Measurements from ENCODE around the gene BID.
"Not testable (repeated sequence)": the region's sequence is repeated elsewhere in the genome, so short reads cannot be mapped to it uniquely, and the experiment has no call there.

BID gene

DNA sequence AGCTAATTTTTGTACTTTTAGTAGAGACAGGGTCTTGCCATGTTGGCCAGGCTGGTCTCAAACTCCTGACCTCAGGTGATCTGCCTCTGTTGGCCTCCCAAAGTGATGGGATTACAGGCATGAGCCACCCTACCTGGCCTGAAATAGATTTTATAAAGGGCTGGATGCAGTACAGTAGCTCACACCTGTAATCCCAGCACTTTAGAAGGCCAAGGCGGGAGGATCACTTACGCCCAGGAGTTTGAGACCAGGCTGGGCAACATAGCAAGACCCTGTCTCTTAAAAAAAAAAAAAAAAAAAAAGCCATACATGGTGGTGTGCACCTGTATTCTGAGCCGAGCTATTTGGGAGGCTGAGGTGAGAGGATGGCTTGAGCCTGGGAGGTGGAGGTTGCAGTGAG lies 76.0 kb downstream of the BID start:
- not testable (repeated sequence) for DNase-seq

- DNase-seq = not testable (repeated sequence)
Measured at GRCh38 chr22:17697196-17697595, 77.1 kb downstream of the BID start.

DNA sequence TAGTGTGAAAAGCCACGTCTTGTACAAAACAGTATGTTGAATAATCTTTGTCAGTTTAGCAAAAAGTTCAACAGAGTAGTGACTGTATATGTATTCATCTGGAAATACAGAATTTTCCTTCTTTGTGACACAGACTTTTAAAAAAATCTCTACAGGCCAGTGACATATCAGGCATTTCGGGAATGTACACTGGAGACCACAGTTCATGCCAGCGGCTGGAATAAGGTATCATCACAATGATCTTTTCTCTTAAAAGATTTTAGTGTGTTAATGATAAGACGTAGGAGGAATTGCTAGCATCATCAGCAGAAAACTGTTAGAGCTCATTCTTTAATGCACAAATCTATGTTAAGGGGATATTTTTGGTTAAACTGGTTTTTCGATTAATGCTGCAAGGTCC lies 78.3 kb downstream of the BID start:
- DNase-seq = no peak

- DNase-seq = no peak
Measured at GRCh38 chr22:17694752-17695151, 79.5 kb downstream of the BID start.

DNA sequence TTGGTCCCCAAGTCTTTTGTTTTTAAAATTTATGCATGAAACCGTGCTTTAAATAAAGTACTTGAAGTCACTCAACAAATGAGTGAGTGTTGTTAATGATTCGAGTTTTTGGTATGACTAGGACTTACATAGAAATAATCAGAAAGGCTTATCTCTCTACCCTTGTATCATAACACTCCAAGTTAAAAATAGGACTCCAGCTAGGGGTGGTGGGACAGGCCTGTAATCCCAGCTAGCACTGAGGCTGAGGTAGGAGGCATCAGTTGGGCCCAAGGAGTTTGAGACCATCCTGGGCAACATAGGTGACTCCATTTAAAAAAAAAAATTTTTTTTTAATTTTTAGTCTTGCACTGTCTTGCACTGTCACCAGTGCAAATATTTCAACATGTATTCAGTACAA lies 80.1 kb downstream of the BID start:
- DNase-seq = no peak

DNA sequence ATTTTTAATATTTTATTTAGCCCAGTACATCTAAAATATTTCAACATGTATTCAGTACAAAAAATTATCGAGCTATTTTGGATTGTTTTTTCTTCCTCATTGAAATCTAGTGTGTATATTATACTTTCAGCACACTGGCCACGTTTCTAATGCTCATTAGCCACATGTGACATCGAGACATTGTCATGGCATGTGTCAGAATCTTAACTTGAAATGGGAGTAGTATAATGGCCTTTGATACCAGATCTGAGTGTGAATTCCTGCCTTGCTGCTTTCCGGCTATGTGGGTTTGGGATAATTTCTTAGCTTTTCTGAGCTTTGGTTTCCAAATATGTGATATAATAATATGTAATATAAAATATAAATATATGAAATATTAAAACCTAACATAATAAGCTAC lies 81.4 kb downstream of the BID start:
- DNase-seq = no peak

GRCh38 chr22:17684245-17684644 lies 90.0 kb downstream of the BID start:
- DNase-seq = no peak
